Thyroid gland (tissue), 4 donors: ENCODE results near the gene IGFBP3.
"Not testable (repeated sequence)": the region's sequence is repeated elsewhere in the genome, so short reads cannot be mapped to it uniquely, and the experiment has no call there.

Experiments
- POLR2A ChIP-seq, 2 donors: fragments of 450-650 bp; IDR thresholded peaks; one replicate each; pipeline ENCODE4 v1.6.1; 2017; ENCODE audit warnings: antibody characterized with exemption in 2 of 2, mild to moderate bottlenecking in 2 of 2, moderate library complexity in 1 of 2
- TF ChIP-seq, protein P1 (sequence below), 6 experiments: fragments of 200-600 bp in 3 of 6; fragments of 450-650 bp in 3 of 6; sonication (generic) in 3 of 6; IDR thresholded peaks; one replicate each; pipeline ENCODE4 v1.5.1; 2016 to 2019; ENCODE audit warnings: antibody characterized with exemption in 6 of 6, mild to moderate bottlenecking in 2 of 6, inconsistent platforms in 1 of 6, moderate library complexity in 1 of 6

DNA sequence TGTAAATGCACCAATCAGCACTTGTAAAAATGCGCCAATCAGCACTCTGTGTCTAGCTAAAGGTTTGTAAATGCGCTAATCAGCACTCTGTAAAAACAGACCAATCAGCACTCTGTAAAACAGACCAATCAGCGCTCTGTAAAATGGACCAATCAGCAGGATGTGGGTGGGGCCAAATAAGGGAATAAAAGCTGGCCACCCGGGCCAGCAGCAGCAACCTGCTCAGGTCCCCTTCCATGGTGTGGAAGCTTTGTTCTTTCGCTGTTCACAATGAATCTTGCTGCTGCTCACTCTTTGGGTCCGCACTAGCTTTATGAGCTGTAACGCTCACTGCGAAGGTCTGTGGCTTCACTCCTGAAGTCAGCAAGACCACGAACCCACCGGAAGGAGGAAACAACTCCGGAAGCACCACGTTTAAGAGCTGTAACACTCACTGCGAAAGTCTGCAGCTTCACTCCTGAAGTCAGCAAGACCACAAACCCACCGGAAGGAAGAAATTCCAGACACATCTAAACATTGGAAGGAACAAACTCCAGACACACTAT is 19.2 kb upstream of the IGFBP3 start:
- TF ChIP-seq POLR2A (IDR thresholded peaks at IDR 0.05), result not testable (repeated sequence)
- TF ChIP-seq, protein P1, sequence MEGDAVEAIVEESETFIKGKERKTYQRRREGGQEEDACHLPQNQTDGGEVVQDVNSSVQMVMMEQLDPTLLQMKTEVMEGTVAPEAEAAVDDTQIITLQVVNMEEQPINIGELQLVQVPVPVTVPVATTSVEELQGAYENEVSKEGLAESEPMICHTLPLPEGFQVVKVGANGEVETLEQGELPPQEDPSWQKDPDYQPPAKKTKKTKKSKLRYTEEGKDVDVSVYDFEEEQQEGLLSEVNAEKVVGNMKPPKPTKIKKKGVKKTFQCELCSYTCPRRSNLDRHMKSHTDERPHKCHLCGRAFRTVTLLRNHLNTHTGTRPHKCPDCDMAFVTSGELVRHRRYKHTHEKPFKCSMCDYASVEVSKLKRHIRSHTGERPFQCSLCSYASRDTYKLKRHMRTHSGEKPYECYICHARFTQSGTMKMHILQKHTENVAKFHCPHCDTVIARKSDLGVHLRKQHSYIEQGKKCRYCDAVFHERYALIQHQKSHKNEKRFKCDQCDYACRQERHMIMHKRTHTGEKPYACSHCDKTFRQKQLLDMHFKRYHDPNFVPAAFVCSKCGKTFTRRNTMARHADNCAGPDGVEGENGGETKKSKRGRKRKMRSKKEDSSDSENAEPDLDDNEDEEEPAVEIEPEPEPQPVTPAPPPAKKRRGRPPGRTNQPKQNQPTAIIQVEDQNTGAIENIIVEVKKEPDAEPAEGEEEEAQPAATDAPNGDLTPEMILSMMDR (IDR thresholded peaks at IDR 0.05), result not testable (repeated sequence)
